Measurements from ENCODE around the gene NPC1L1. TPM values are rescaled to one million over a fixed set of nuclear protein-coding genes. Genes with fewer than 3 reads are reported as not detected.

The NPC1L1 gene
- total RNA-seq, 1 experiment from 2014 or later = 0.15 TPM

GRCh38 chr7:44521347-44522095 lies 19.6 kb downstream of the NPC1L1 start:
- Mint-ChIP-seq H3K4me3 (no peak overlapping the region), H3K27ac (no peak overlapping the region), H3K9me3 (peaks cover 9% of the 10 kb centered on the region), H3K27me3 (ENCODE audit: low read depth) (peaks cover 9% of the 10 kb centered on the region; the same call in 1 of the 2 replicates), H3K36me3 (0 out of 2 replicates have a peak, but pooled peaks cover 4% of the 10 kb centered on the region), H3K4me1 (no peaks in the 10 kb centered on the region)
- DNase-seq (ENCODE audit: low spot score) (no peak), ATAC-seq (no peak)
- ChIA-PET POLR2A (no interaction called here), CTCF (interaction anchor here (4.3 kb wide), 1 partner anchor 13 kb away, joined by 22 read pairs; no protein-coding TSS in a partner anchor)
- TF ChIP-seq IRF2 (CRISPR knock-in tag; IDR thresholded peaks at IDR 0.05; ENCODE audit: borderline replicate concordance, low read depth) (no peak), MYBL2 (CRISPR knock-in tag; IDR thresholded peaks at IDR 0.05) (no peak), ZNF263 (CRISPR knock-in tag; IDR thresholded peaks at IDR 0.05; ENCODE audit: low read depth) (no peak), CREB1 (CRISPR knock-in tag; IDR thresholded peaks at IDR 0.05) (no peak), ZNF425 (CRISPR knock-in tag; conservative IDR thresholded peaks at IDR 0.05) (no peak), SOX15 (CRISPR knock-in tag; IDR thresholded peaks at IDR 0.05) (no peak)

GRCh38 chr7:44520574-44520973 lies 20.6 kb downstream of the NPC1L1 start:
- H3K9me3 Mint-ChIP-seq = peaks cover 5% of the 10 kb centered on the region
- no peaks in the 10 kb centered on the region for H3K36me3 Mint-ChIP-seq
- no peaks in the 10 kb centered on the region for H3K4me1 Mint-ChIP-seq
- ChIA-PET CTCF (interaction anchor here (4.3 kb wide), 1 partner anchor 14 kb away, joined by 22 read pairs; no protein-coding TSS in a partner anchor), POLR2A (no interaction called here)
- no peak overlapping the region for H3K4me3 Mint-ChIP-seq
- DNase-seq (ENCODE audit: low spot score) (no peak), ATAC-seq (no peak)
- H3K27ac Mint-ChIP-seq = no peak overlapping the region
- H3K27me3 Mint-ChIP-seq (ENCODE audit: low read depth) = peaks cover 9% of the 10 kb centered on the region; the same call in 1 of the 2 replicates
- no peak for TF ChIP-seq STAT6 (CRISPR knock-in tag; conservative IDR thresholded peaks at IDR 0.05; ENCODE audit: low read depth)
- no peak for TF ChIP-seq NFE2L1 (CRISPR knock-in tag; IDR thresholded peaks at IDR 0.05)
- TF ChIP-seq ZNF232 (CRISPR knock-in tag; IDR thresholded peaks at IDR 0.05) = no peak
- TF ChIP-seq ATF6 (CRISPR knock-in tag; IDR thresholded peaks at IDR 0.05) = no peak
- TF ChIP-seq NR2C2 (CRISPR knock-in tag; IDR thresholded peaks at IDR 0.05) = no peak
- TF ChIP-seq E2F1 (CRISPR knock-in tag; IDR thresholded peaks at IDR 0.05) = no peak
- TF ChIP-seq JUN (CRISPR knock-in tag; IDR thresholded peaks at IDR 0.05) = no peak
- no peak for TF ChIP-seq MLX (CRISPR knock-in tag; IDR thresholded peaks at IDR 0.05)
- no peak for TF ChIP-seq NFYB (CRISPR knock-in tag; conservative IDR thresholded peaks at IDR 0.05; ENCODE audit: low read depth)
- TF ChIP-seq ZMAT4 (CRISPR knock-in tag; IDR thresholded peaks at IDR 0.05) = no peak
- no peak for TF ChIP-seq ZNF512 (CRISPR knock-in tag; IDR thresholded peaks at IDR 0.05; ENCODE audit: borderline replicate concordance)
- TF ChIP-seq TEAD4 (CRISPR knock-in tag; IDR thresholded peaks at IDR 0.05) = no peak
- TF ChIP-seq ZNF138 (CRISPR knock-in tag; conservative IDR thresholded peaks at IDR 0.05) = no peak
- no peak for TF ChIP-seq CDX4 (CRISPR knock-in tag; IDR thresholded peaks at IDR 0.05; ENCODE audit: borderline replicate concordance)
- TF ChIP-seq EMX1 (CRISPR knock-in tag; IDR thresholded peaks at IDR 0.05) = no peak
- TF ChIP-seq ZNF317 (CRISPR knock-in tag; IDR thresholded peaks at IDR 0.05; ENCODE audit: borderline replicate concordance, low read depth) = no peak
- no peak for TF ChIP-seq MYBL2 (CRISPR knock-in tag; IDR thresholded peaks at IDR 0.05)
